GM23338 (cell line): Measurements from ENCODE around the gene ZBTB44. TPM values are rescaled to one million over a fixed set of nuclear protein-coding genes. Genes with fewer than 3 reads are reported as not detected.

ENCODE experiments used
- ATAC-seq: fragments of 200-7000 bp; cut with Tn5 transposase; 3 replicates; pipeline ENCODE4 v1.9.1; 2020
- DNase-seq: peaks from one replicate; pipeline ENCODE4 v3.0.0-alpha.2; 2015; ENCODE audit warnings: low spot score
- H2AFZ ChIP-seq: fragments of 200-600 bp; sonication (generic); 2 replicates; pipeline ENCODE4 v1.8.0; 2016; ENCODE audit warnings: antibody characterized with exemption, mild to moderate bottlenecking, moderate library complexity
- H3F3A ChIP-seq: fragments of 200-600 bp; sonication (generic); replicated peaks from 2 replicates; pipeline ENCODE4 v1.8.0; 2017; ENCODE audit warnings: antibody characterized with exemption, mixed run types, low read depth
- H3K27ac ChIP-seq: fragments of 200-600 bp; sonication (generic); 2 replicates; pipeline ENCODE4 v1.6.1; 2016; ENCODE audit warnings: low read depth
- H3K27me3 ChIP-seq: fragments of 200-600 bp; sonication (generic); 2 replicates; pipeline ENCODE4 v1.8.0; 2016; ENCODE audit warnings: mild to moderate bottlenecking, mixed run types, moderate library complexity; ENCODE audit not compliant: insufficient read depth
- H3K36me3 ChIP-seq: fragments of 200-600 bp; sonication (generic); 2 replicates; pipeline ENCODE4 v1.8.0; 2016; ENCODE audit warnings: mild to moderate bottlenecking; ENCODE audit not compliant: insufficient read depth
- H3K4me1 ChIP-seq: fragments of 200-600 bp; sonication (generic); 2 replicates; pipeline ENCODE4 v1.8.0; 2016; ENCODE audit warnings: mild to moderate bottlenecking, moderate library complexity; ENCODE audit not compliant: insufficient read depth
- H3K4me2 ChIP-seq: fragments of 200-600 bp; sonication (generic); 2 replicates; pipeline ENCODE4 v1.7.1; 2017; ENCODE audit warnings: mixed run types
- H3K4me3 ChIP-seq: fragments of 200-600 bp; sonication (generic); 2 replicates; pipeline ENCODE4 v1.6.1; 2016; ENCODE audit warnings: mixed run types
- H3K79me2 ChIP-seq: fragments of 200-600 bp; sonication (generic); replicated peaks from 2 replicates; pipeline ENCODE4 v1.8.0; 2017; ENCODE audit warnings: mild to moderate bottlenecking; ENCODE audit not compliant: insufficient read depth
- H3K9me2 ChIP-seq: fragments of 200-600 bp; sonication (generic); 2 replicates; pipeline ENCODE4 v1.8.0; 2017; ENCODE audit not compliant: insufficient read depth
- H4K20me1 ChIP-seq: fragments of 200-600 bp; sonication (generic); replicated peaks from 2 replicates; pipeline ENCODE4 v1.8.0; 2017; ENCODE audit warnings: mild to moderate bottlenecking; ENCODE audit not compliant: insufficient read depth
- H3K27ac Mint-ChIP-seq: 2 replicates; pipeline ENCODE4 v1.8.0; 2020; ENCODE audit warnings: inconsistent platforms, mild to moderate bottlenecking, moderate library complexity, mixed read lengths
- H3K27me3 Mint-ChIP-seq: 3 replicates; pipeline ENCODE4 v1.8.0; 2022; ENCODE audit warnings: low read depth, mild to moderate bottlenecking, moderate library complexity, mixed read lengths, inconsistent platforms; ENCODE audit not compliant: insufficient read depth, poor library complexity
- H3K36me3 Mint-ChIP-seq: 3 replicates; pipeline ENCODE4 v1.8.0; 2021; ENCODE audit warnings: low read depth, mild to moderate bottlenecking, inconsistent platforms, moderate library complexity, mixed read lengths
- H3K4me1 Mint-ChIP-seq: 3 replicates; pipeline ENCODE4 v1.8.0; 2020; ENCODE audit warnings: mild to moderate bottlenecking, inconsistent platforms, mixed read lengths
- H3K4me3 Mint-ChIP-seq: 3 replicates; pipeline ENCODE4 v1.8.0; 2021; ENCODE audit warnings: moderate library complexity, mild to moderate bottlenecking, inconsistent platforms, mixed read lengths
- H3K9me3 Mint-ChIP-seq: 3 replicates; pipeline ENCODE4 v1.8.0; 2020; ENCODE audit warnings: moderate library complexity, mild to moderate bottlenecking, inconsistent platforms, mixed read lengths
- CREB1 ChIP-seq: fragments of 250-450 bp; sonication (Bioruptor Pico); IDR thresholded peaks from 2 replicates; pipeline ENCODE4 v1.5.0; 2020; ENCODE audit warnings: low read depth, mild to moderate bottlenecking, moderate library complexity
- EZH2 ChIP-seq: fragments of 200-600 bp; sonication (generic); IDR thresholded peaks from one replicate; pipeline ENCODE4 v1.8.0; 2017; ENCODE audit warnings: antibody characterized with exemption, mild to moderate bottlenecking, low read depth; ENCODE audit not compliant: unreplicated experiment
- EZH2phosphoT487 ChIP-seq: fragments of 200-600 bp; sonication (generic); IDR thresholded peaks from one replicate; pipeline ENCODE4 v1.8.1; 2018; ENCODE audit warnings: antibody characterized with exemption; ENCODE audit not compliant: unreplicated experiment
- JUNB ChIP-seq: IDR thresholded peaks from one replicate; pipeline ENCODE4 v1.6.1; 2016; ENCODE audit warnings: antibody characterized with exemption; ENCODE audit not compliant: unreplicated experiment
- NANOG ChIP-seq: IDR thresholded peaks from 2 replicates; pipeline ENCODE4 v1.6.1; 2016; ENCODE audit warnings: antibody characterized with exemption, borderline replicate concordance
- POLR2AphosphoS5 ChIP-seq: IDR thresholded peaks from 2 replicates; pipeline ENCODE4 v1.6.1; 2016; ENCODE audit warnings: antibody characterized with exemption, low read depth
- ZNF331 ChIP-seq: fragments of 250-450 bp; sonication (Bioruptor Pico); IDR thresholded peaks from 2 replicates; pipeline ENCODE4 v1.5.0; 2020; ENCODE audit warnings: low read depth, mild to moderate bottlenecking, moderate library complexity
- polyA plus RNA-seq: library from polyadenylated mRNA; unstranded; fragments of >200 nt; fragmentation: Nextera tagmentation; extraction: Ambion mirVana; gene quantifications from 2 replicates; pipeline ENCODE4 v1.2.1, GENCODE V29; 2016
- total RNA-seq: library from RNA; depleted of rRNA; stranded (reverse); fragments of >200 nt; shearing (Covaris generic); gene quantifications from 2 replicates; pipeline ENCODE4 v1.2.3, GENCODE V29; 2014
- TF ChIP-seq, protein P1 (sequence below): IDR thresholded peaks from 2 replicates; pipeline ENCODE4 v1.6.1; 2016; ENCODE audit warnings: antibody characterized with exemption
- TF ChIP-seq, protein P2 (sequence below): fragments of 250-450 bp; sonication (Bioruptor Pico); IDR thresholded peaks from 2 replicates; pipeline ENCODE4 v1.5.0; 2020; ENCODE audit warnings: mild to moderate bottlenecking, moderate library complexity

The ZBTB44 gene
- total and polyA plus RNA-seq, 2 experiments from 2014 or later, result 61.2 to 102 TPM

DNA sequence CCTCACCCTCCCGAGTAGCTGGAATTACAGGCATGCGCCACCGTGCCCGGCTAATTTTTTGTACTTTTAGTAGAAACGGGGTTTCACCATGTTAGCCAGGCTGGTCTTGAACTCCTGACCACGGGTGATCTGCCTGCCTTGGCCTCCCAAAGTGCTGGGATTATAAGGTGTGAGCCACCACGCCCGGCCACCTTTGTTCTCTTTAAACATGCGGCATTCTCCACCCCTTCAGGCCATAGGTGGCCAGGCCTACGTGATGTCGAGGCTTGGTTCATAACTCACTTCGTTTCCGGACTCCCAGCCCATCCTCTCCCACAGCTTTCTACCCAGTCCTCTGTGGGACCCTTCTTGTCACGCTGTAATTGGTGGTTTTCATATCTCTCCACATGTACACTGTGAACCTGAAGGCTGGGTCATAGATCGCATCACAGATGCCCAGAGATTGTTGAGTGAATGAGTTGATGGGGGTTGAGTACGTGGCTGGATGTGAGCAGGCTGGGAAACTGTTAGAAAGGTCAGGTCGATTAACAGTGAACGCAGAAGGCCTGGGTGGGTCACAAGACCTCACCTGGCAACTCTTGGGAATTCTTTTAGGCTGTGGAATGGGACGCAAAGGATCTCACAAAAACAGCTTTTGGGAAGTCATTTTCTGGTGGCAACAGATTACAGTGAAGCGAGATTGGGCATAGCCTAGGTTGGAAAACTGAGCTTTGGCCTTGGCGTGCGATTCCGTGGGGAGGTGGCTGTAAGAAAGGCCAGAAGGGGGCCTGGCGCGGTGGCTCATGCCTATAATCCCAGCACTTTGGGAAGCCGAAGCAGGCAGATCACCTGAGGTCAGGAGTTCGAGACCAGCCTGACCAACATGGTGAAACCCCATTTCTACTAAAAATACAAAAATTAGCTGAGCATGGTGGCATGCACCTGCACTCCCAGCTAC lies 110.7 kb downstream of the ZBTB44 start:
- H3K9me2 ChIP-seq, result no peaks in the 10 kb centered on the region
- H3K79me2 ChIP-seq, result no peaks in the 10 kb centered on the region
- no peaks in the 10 kb centered on the region for H3K4me1 ChIP-seq
- no peak for DNase-seq
- H3K27me3 ChIP-seq, result no peaks in the 10 kb centered on the region
- no peak overlapping the region for H3K4me3 Mint-ChIP-seq
- H4K20me1 ChIP-seq, result no peaks in the 10 kb centered on the region
- H3K36me3 ChIP-seq, result no peaks in the 10 kb centered on the region
- H3K27me3 Mint-ChIP-seq, result peaks cover 2% of the 10 kb centered on the region
- no peak overlapping the region for H3K4me2 ChIP-seq
- H3K36me3 Mint-ChIP-seq, result peaks cover 19% of the 10 kb centered on the region
- no peak overlapping the region for H3K4me3 ChIP-seq
- no peak overlapping the region for H2AFZ ChIP-seq
- no peaks in the 10 kb centered on the region for H3F3A ChIP-seq
- H3K27ac Mint-ChIP-seq, result no peak overlapping the region
- no peak for TF ChIP-seq POLR2AphosphoS5
- TF ChIP-seq, protein P1, sequence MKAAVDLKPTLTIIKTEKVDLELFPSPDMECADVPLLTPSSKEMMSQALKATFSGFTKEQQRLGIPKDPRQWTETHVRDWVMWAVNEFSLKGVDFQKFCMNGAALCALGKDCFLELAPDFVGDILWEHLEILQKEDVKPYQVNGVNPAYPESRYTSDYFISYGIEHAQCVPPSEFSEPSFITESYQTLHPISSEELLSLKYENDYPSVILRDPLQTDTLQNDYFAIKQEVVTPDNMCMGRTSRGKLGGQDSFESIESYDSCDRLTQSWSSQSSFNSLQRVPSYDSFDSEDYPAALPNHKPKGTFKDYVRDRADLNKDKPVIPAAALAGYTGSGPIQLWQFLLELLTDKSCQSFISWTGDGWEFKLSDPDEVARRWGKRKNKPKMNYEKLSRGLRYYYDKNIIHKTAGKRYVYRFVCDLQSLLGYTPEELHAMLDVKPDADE, result no peak
- no peaks in the 10 kb centered on the region for H3K4me1 Mint-ChIP-seq
- no peak overlapping the region for H3K27ac ChIP-seq
- peaks cover 4% of the 10 kb centered on the region; the same call in 1 of the 3 replicates for H3K9me3 Mint-ChIP-seq
- ATAC-seq, result no peak

DNA sequence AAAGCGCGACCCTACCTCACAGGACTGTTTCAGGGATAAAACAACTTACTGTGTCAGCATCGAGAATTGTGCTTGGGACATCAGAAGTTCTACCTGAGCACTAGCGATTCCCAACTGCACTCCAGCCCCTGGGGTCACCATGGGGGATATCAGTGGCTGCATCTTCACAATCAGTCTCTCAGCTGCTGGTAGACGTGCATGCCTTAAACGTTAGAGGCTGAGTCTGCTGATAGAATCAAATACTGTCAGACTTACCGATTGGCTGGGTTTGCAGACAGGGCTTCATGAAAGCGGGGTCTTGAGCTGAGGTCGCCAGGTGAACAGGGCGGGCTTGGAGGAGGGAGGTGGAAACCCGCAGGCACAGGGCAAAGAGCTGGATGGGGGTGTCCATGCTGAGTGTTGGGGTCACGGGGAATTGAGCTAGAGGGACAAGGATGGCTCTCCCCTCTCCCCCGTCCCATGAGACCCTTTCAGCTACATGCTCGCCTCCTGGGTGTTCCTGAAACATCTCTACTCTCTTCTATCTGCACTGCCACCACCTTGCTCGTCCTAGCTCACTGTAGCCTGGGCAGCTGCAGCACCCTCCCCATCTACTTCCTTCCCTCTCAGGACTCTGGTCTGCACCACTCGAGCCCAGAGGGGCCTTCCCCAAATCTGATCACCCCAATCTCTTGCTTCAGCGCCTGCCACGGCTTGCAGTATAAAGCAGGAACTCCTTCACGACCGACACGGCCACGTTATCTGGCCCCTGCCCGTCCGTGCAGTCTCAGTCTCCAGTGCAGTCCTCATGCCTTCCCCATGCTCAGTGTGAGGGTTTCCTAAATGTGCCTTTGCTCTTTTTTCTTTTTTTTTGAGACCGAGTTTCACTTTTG lies 111.7 kb downstream of the ZBTB44 start:
- no peak overlapping the region for H3K4me3 ChIP-seq
- Mint-ChIP-seq H3K27me3 (peaks cover 2% of the 10 kb centered on the region), H3K27ac (no peak overlapping the region), H3K4me3 (no peak overlapping the region), H3K36me3 (peaks cover 24% of the 10 kb centered on the region), H3K4me1 (no peaks in the 10 kb centered on the region), H3K9me3 (peaks cover 4% of the 10 kb centered on the region; the same call in 1 of the 3 replicates)
- H3K27ac ChIP-seq, result no peak overlapping the region
- no peaks in the 10 kb centered on the region for H3K27me3 ChIP-seq
- no peak overlapping the region for H3K4me2 ChIP-seq
- ATAC-seq (no peak), DNase-seq (no peak)
- no peak overlapping the region for H2AFZ ChIP-seq
- H4K20me1 ChIP-seq, result no peaks in the 10 kb centered on the region
- H3K4me1 ChIP-seq, result no peaks in the 10 kb centered on the region
- no peaks in the 10 kb centered on the region for H3F3A ChIP-seq
- H3K36me3 ChIP-seq, result no peaks in the 10 kb centered on the region
- H3K9me2 ChIP-seq, result no peaks in the 10 kb centered on the region
- no peaks in the 10 kb centered on the region for H3K79me2 ChIP-seq
- TF ChIP-seq, protein P2, sequence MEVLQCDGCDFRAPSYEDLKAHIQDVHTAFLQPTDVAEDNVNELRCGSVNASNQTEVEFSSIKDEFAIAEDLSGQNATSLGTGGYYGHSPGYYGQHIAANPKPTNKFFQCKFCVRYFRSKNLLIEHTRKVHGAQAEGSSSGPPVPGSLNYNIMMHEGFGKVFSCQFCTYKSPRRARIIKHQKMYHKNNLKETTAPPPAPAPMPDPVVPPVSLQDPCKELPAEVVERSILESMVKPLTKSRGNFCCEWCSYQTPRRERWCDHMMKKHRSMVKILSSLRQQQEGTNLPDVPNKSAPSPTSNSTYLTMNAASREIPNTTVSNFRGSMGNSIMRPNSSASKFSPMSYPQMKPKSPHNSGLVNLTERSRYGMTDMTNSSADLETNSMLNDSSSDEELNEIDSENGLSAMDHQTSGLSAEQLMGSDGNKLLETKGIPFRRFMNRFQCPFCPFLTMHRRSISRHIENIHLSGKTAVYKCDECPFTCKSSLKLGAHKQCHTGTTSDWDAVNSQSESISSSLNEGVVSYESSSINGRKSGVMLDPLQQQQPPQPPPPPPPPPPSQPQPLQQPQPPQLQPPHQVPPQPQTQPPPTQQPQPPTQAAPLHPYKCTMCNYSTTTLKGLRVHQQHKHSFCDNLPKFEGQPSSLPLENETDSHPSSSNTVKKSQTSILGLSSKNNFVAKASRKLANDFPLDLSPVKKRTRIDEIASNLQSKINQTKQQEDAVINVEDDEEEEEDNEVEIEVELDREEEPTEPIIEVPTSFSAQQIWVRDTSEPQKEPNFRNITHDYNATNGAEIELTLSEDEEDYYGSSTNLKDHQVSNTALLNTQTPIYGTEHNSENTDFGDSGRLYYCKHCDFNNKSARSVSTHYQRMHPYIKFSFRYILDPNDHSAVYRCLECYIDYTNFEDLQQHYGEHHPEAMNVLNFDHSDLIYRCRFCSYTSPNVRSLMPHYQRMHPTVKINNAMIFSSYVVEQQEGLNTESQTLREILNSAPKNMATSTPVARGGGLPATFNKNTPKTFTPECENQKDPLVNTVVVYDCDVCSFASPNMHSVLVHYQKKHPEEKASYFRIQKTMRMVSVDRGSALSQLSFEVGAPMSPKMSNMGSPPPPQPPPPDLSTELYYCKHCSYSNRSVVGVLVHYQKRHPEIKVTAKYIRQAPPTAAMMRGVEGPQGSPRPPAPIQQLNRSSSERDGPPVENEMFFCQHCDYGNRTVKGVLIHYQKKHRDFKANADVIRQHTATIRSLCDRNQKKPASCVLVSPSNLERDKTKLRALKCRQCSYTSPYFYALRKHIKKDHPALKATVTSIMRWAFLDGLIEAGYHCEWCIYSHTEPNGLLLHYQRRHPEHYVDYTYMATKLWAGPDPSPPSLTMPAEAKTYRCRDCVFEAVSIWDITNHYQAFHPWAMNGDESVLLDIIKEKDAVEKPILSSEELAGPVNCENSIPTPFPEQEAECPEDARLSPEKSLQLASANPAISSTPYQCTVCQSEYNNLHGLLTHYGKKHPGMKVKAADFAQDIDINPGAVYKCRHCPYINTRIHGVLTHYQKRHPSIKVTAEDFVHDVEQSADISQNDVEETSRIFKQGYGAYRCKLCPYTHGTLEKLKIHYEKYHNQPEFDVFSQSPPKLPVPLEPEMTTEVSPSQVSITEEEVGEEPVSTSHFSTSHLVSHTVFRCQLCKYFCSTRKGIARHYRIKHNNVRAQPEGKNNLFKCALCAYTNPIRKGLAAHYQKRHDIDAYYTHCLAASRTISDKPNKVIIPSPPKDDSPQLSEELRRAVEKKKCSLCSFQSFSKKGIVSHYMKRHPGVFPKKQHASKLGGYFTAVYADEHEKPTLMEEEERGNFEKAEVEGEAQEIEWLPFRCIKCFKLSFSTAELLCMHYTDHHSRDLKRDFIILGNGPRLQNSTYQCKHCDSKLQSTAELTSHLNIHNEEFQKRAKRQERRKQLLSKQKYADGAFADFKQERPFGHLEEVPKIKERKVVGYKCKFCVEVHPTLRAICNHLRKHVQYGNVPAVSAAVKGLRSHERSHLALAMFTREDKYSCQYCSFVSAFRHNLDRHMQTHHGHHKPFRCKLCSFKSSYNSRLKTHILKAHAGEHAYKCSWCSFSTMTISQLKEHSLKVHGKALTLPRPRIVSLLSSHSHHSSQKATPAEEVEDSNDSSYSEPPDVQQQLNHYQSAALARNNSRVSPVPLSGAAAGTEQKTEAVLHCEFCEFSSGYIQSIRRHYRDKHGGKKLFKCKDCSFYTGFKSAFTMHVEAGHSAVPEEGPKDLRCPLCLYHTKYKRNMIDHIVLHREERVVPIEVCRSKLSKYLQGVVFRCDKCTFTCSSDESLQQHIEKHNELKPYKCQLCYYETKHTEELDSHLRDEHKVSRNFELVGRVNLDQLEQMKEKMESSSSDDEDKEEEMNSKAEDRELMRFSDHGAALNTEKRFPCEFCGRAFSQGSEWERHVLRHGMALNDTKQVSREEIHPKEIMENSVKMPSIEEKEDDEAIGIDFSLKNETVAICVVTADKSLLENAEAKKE (CRISPR knock-in tag), result no peak
- TF ChIP-seq ZNF331 (CRISPR knock-in tag), result no peak
- no peak for TF ChIP-seq EZH2
- no peak for TF ChIP-seq NANOG
- no peak for TF ChIP-seq CREB1 (CRISPR knock-in tag)
- no peak for TF ChIP-seq JUNB
- no peak for TF ChIP-seq EZH2phosphoT487
